Stimulated activated CD8-positive, alpha-beta memory T cell treated with anti-CD3 and anti-CD28 coated beads, Interleukin-2, amount 100 ng/mL, for 1 hour (primary cell): ENCODE results near the gene ZNF236.
"Not testable (repeated sequence)": the region's sequence is repeated elsewhere in the genome, so short reads cannot be mapped to it uniquely, and the experiment has no call there.

ENCODE experiments used
- DNase-seq, 2 donors: peaks; one replicate each; pipeline ENCODE4 v3.0.0-alpha.2; 2020; ENCODE audit warnings: low read depth in 2 of 2

ZNF236 gene

DNA sequence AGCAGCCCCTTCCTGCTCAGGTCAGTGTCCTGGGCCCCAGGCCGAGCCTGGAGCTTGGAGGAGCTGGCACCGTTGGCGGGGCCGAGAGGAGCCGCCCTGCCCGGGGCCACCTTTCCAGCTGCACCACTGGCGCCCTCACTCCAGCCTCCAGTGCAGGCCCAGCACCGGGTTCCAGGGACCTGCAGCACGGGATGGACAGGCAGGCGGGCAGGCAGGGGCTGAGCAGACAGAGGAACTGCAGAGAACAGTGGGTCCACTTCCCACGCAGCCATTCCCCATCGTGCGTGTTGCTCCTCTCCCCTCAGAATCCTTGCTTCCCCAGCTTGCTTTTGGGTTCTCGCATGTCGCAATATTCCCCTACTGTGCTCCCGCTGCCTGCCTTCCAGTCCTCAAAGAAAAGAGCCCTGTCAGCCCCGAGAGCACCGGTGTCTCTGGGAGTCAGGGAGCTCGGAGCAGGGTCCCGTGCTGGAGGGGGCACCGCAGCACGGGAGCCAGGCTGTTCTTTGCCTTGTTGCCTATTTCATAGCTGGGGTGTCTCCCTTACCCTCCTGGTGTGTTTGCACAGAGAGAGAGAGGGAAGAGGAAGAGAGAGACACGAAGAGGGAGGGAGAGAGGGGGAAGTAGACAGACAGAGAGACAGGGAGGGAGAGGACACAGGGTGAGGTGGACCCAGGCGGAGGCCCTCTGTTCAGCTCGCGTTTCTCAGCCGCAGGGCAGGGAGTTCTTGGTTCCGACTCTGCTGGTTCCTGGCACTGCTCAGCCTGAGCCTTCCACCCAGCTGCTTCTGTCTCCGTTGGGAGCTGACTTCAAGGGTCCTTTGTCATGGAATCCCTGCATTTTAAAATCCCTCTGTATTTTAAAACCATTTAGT, 184.2 kb downstream of the ZNF236 start:
- no peak for DNase-seq

DNA sequence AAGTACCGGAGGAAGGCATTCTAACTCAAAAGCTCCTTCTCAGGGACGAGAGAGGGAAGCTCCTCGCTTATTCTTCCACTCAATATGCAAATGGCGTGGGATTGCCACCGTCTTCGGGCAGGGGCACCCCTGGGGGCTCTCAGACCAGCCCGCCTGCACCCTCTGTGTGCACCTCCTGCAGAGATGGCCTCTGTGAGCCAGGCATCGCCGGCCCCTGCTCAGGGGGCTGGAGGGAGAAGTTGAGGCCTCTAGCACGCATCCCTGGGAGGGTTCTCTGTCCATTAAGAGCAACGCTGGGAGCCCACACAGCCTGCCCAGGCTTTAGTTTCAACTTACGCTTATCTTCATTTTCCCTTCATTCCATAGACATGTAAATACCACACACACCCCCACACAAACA, 184.9 kb downstream of the ZNF236 start:
- no peak for DNase-seq

- DNase-seq = no peak
These were observed 185.6 kb downstream of the ZNF236 start for GRCh38 chr18:77008006-77008405.

GRCh38 chr18:77008576-77009315, 186.4 kb downstream of the ZNF236 start:
- DNase-seq = no peak

DNA sequence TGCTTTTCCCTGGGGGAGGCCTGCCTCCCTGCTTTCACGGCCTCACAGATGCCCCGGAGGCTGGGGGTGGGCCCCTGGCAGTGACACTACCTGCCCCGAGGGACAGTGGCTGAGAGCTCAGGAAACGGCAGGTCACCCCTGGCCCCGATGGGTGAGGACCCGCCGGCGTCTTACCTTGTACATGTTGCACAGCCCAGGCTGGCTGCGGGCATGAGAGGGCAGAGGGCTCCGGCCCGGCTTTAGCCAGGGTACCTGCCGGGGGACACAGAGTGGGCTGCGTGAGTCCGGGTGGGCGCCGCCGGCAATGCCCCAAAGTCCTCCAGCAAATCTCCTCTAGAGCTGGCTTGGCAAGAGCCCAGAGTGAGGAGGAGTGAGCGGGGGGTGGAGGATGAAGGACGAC, 187.3 kb downstream of the ZNF236 start:
- no peak for DNase-seq

DNA sequence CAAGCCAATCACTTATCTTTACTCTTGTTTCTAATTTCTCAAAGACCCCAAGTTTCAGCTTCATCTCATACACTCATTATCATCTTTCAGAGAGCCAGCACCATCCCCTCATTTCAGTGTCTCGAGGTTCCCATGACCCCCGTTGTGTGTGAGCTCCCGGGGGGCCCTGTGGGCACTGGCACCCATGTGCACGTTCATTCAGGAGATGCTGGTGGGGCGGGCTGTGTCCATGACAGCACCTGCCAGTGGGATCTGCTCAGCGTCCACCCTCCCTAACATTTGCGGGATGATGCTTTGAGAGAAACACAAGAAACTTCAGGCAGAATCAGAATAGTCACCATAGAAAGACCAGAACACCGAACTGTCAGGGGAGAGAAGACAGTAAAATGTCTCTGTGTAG, 189.8 kb downstream of the ZNF236 start:
- DNase-seq = no peak

DNA sequence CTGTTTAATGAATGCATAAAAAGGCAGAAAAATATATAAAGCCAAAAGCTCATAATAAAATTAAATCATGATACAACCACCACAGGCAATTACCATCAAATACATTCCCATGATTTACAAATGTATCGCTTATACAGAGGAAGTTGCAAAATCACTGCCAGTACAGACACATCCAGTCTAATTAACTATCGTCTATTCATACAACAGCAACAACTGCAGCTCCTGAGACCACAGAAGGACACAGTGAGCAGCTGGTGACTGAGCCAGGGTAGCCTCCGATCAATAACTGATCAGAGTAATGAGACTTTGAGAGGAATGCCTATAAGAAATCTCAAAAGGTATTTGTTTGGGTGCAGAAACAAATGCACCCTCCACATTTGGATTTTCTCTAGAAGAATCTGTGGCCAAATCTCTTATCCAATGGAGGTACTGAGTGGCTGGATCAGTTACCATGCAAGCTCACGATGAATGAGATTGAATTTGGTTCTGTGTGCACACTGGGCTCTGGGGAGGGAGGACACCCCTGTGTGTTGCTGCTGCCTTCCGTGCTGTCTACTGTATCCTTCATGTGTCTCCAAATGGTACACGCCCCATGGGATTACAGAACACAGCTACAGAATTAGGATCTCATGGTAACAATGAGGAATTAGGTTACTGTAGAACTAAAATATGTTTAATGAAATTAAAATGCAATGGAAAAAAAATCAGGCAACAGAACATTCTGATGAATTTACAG, 190.6 kb downstream of the ZNF236 start:
- no peak for DNase-seq

DNA sequence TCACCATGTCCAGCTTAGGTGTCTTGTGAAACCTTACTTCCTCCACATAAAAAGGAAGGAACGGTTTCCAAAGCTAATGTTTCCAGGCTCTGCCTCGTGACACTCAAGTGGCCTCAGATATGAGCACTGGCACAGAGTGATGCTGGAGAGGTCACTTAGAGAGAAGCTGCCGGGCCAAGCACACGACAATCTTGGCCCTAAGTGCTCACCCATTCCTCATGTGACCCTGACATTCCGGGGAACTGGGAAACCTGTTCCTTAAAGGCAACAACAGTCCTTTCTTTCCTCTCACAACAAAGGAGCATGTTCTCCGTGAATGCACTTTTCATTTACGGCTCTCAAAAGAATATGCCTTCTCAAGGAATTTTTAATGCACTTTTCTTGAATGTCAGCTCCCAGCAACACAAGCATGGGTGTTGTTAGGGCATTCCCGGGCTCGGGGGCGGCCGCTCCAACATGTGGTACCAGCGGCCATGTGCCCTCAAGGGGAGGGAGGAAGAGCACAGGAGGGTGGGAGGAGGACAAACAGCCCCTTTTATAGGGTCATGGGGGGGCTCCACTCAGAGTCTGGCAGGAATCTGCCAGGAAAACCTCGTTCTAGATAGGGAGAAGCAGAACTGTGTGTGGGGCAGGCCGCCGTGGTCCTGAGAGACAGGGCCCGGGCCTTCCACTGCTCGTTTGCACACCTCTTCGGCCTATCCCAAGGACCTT, 191.6 kb downstream of the ZNF236 start:
- no peak for DNase-seq

- no peak for DNase-seq
These were observed 192.2 kb downstream of the ZNF236 start for GRCh38 chr18:77014538-77014937.

DNA sequence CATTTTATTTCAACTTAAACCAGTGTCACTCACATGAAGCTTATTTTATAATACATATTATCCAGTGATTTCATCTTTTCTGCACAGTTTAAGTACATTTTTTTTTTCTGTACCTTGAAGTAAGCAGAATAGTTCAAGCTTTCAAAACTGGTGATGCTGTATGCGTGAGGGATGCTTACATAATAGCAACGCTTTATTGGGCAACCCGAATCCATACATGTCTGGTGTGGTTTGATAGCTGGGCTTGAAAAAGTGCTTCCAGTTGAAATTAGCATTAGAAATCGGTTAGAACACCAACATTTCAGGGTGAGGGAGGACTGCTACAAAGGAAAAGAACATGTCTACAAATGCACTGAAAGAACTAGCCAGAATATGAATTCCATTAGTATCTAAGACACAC, 192.8 kb downstream of the ZNF236 start:
- no peak for DNase-seq

- DNase-seq = no peak
These were observed 193.7 kb downstream of the ZNF236 start for GRCh38 chr18:77015771-77016710.

- no peak for DNase-seq
These were observed 194.6 kb downstream of the ZNF236 start for GRCh38 chr18:77016936-77017335.

- DNase-seq = no peak
These were observed 195.0 kb downstream of the ZNF236 start for GRCh38 chr18:77017355-77017754.

DNA sequence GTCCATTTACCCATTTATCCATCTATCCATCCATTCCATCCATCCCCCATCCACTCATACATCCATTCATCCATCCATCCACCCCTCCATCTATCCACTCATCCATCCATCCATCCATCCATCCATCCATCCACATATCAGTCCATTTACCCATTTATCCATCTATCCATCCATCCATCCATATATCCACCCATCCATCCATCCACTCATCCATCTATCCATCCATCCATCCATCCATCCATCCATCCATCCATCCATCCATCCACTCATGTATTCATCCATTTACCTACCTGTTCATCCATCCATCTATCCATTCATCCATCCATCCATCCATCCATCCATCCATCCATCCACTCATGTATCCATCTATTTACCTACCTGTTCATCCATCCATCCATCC, 196.3 kb downstream of the ZNF236 start:
- DNase-seq = not testable (repeated sequence)

GRCh38 chr18:77019641-77020040, 197.3 kb downstream of the ZNF236 start:
- DNase-seq = no peak
